Peyer's patch (tissue), 4 donors: Measurements from ENCODE around the gene TRPM6. TPM values are rescaled to one million over a fixed set of nuclear protein-coding genes. Genes with fewer than 3 reads are reported as not detected.

Source experiments
- DNase-seq, 3 donors: peaks; one replicate each; pipeline ENCODE4 v3.0.0-alpha.2; 2017 to 2019
- H3K27ac ChIP-seq, 4 donors: fragments of 200-600 bp; sonication (generic); one replicate each; pipeline ENCODE4 v1.5.1; 2016 to 2019
- H3K27me3 ChIP-seq, 2 donors: fragments of 200-600 bp; sonication (generic); one replicate each; pipeline ENCODE4 v1.5.1; 2019
- H3K36me3 ChIP-seq, 3 donors: fragments of 200-600 bp; sonication (generic); one replicate each; pipeline ENCODE4 v1.5.1; 2016 to 2019
- H3K4me1 ChIP-seq, 4 donors: fragments of 200-600 bp; sonication (generic); one replicate each; pipeline ENCODE4 v1.5.1; 2016 to 2019
- H3K4me3 ChIP-seq, 4 donors: fragments of 200-600 bp; sonication (generic); 1 replicate in 3 of 4; 2 replicates in 1 of 4; pipeline ENCODE4 v1.5.1; 2016 to 2019; ENCODE audit warnings: mild to moderate bottlenecking in 1 of 4
- H3K9me3 ChIP-seq, 4 donors: fragments of 200-600 bp; sonication (generic); one replicate each; pipeline ENCODE4 v1.5.1; 2016 to 2019; ENCODE audit warnings: mild to moderate bottlenecking in 1 of 4
- POLR2A ChIP-seq, 2 donors: fragments of 450-650 bp; IDR thresholded peaks; one replicate each; pipeline ENCODE4 v1.5.1; 2017; ENCODE audit warnings: antibody characterized with exemption in 2 of 2, mild to moderate bottlenecking in 2 of 2, moderate library complexity in 2 of 2
- total RNA-seq, 4 donors: library from RNA; depleted of rRNA; stranded (reverse); fragments of >200 nt; gene quantifications; one replicate each; pipeline ENCODE4 v1.1.0, GENCODE V29; 2016
- TF ChIP-seq, protein P1 (sequence below), 6 experiments: fragments of 450-650 bp in 4 of 6; fragments of 200-600 bp in 2 of 6; sonication (generic) in 1 of 6; IDR thresholded peaks; one replicate each; pipeline ENCODE4 v1.5.1; 2017 to 2019; ENCODE audit warnings: antibody characterized with exemption in 6 of 6, mild to moderate bottlenecking in 3 of 6, moderate library complexity in 1 of 6

TRPM6 gene
- total RNA-seq, 4 donors from 2014 or later = 3.3 to 25.1 (median 16.2) TPM

DNA sequence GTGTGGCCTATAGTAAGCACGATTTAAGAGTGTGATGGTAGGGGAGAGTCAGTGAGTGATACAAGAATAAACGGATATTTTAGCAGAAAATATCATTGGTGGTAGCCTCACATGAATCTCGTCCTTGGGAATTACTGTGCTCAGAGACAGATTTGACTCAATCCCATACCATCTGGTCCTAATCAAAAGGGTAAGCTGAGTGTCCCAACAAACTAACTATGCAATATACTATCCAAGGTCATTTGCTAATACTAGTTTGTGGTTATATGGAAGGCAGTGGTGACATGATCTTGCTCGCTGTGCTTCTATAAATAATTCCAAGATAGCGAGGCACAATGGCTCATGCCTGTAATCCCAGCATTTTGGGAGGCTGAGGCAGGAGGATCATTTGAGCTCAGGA lies 103.2 kb downstream of the TRPM6 start:
- TF ChIP-seq POLR2A (IDR thresholded peaks at IDR 0.05) = no peak
- TF ChIP-seq, protein P1, sequence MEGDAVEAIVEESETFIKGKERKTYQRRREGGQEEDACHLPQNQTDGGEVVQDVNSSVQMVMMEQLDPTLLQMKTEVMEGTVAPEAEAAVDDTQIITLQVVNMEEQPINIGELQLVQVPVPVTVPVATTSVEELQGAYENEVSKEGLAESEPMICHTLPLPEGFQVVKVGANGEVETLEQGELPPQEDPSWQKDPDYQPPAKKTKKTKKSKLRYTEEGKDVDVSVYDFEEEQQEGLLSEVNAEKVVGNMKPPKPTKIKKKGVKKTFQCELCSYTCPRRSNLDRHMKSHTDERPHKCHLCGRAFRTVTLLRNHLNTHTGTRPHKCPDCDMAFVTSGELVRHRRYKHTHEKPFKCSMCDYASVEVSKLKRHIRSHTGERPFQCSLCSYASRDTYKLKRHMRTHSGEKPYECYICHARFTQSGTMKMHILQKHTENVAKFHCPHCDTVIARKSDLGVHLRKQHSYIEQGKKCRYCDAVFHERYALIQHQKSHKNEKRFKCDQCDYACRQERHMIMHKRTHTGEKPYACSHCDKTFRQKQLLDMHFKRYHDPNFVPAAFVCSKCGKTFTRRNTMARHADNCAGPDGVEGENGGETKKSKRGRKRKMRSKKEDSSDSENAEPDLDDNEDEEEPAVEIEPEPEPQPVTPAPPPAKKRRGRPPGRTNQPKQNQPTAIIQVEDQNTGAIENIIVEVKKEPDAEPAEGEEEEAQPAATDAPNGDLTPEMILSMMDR (IDR thresholded peaks at IDR 0.05) = no peak

DNA sequence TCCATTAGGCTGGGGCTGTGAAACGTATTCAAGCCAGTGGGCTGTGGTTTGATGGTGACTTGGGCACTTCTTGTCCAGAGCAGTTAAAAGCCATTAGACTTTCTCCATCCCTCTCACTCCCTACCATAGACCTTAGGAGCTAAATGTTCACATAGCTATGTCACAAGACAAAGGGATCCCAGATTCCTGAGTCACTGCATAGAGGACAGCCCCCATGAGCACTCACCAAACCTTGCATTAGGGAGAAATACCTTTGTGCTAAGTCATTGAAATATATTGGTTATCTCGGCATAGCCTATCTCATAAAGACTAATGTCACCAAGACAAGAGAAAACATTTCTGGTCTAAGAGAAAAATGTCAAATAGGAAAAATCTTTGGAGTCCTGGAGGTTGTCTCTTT lies 104.3 kb downstream of the TRPM6 start:
- TF ChIP-seq POLR2A (IDR thresholded peaks at IDR 0.05) = no peak
- TF ChIP-seq, protein P1 (IDR thresholded peaks at IDR 0.05) = no peak
- DNase-seq = no peak
- H3K36me3 ChIP-seq = no peaks in the 10 kb centered on the region
- no peak overlapping the region for H3K4me3 ChIP-seq
- H3K27me3 ChIP-seq = no peaks in the 10 kb centered on the region
- no peaks in the 10 kb centered on the region for H3K4me1 ChIP-seq
- no peak overlapping the region for H3K27ac ChIP-seq
- H3K9me3 ChIP-seq = no peaks in the 10 kb centered on the region

More for the DNA sequence above, 103.2 kb downstream of the TRPM6 start:
- Histone ChIP-seq H3K4me3 (no peak overlapping the region), H3K4me1 (no peaks in the 10 kb centered on the region), H3K36me3 (no peaks in the 10 kb centered on the region), H3K27me3 (no peaks in the 10 kb centered on the region), H3K9me3 (no peaks in the 10 kb centered on the region), H3K27ac (no peak overlapping the region)
- DNase-seq = no peak

DNA sequence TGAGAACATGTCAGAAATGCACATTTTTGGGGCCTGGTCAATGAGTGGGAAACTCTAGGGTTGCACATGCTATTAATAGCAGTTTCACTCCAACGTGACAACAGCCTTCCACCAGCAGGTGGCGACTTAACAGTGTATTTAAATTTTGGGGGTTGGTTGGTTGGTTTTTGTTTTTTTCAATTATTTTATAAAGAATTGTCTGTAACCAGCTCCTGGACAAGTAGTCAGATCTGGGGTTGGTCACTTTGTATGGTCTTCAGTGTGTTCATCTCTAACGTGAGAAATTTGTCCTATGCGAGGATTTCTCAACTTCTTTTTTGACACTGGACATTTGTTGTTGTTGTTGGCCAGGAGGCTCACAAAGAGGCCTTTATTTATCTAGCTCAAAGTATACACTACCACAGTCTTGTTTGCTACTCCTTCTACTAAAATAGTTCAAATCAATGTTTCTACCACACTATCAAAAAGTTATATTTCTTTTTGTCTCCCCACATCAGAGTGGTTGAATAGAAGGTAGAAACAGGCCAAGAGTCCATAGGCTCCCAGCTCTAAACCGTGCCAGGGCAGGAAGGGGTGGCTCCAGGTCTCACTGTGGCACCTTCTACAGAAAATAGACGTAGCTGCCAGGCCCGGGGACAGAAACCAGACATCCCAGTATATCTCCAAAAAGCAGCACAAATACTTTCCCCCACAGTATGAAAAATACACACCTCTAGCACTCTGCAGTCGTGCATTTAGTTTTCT lies 110.4 kb downstream of the TRPM6 start:
- H3K27ac ChIP-seq = no peak overlapping the region
- no peaks in the 10 kb centered on the region for H3K27me3 ChIP-seq
- no peaks in the 10 kb centered on the region for H3K4me1 ChIP-seq
- no peak for TF ChIP-seq POLR2A (IDR thresholded peaks at IDR 0.05)
- TF ChIP-seq, protein P1 (IDR thresholded peaks at IDR 0.05) = peak; percentile 64 to 87 (median 81)
- no peaks in the 10 kb centered on the region for H3K36me3 ChIP-seq
- DNase-seq = peak; percentile 69 to 86 (median 73)
- no peaks in the 10 kb centered on the region for H3K9me3 ChIP-seq
- no peak overlapping the region for H3K4me3 ChIP-seq

DNA sequence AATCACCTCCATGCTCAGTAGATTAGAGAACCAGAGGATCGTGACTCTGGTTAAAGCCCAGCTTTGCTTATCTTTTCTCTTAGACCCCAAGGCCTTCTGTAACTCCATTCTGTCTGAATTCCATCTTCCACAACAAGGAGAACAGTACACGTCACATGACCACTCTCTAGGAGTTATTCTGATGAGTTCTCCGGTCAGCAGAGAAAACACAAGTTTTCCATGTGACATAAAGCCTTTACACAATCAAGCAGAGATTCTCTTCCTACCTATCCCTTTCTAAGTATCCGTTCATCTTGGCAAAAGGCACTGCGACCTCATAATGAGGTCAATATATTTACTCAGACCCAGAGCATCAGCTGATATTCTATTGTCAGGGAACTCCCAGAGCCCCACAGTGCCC lies 112.3 kb downstream of the TRPM6 start:
- Histone ChIP-seq H3K4me1 (no peaks in the 10 kb centered on the region), H3K9me3 (no peaks in the 10 kb centered on the region), H3K4me3 (no peak overlapping the region), H3K27ac (no peak overlapping the region), H3K36me3 (no peaks in the 10 kb centered on the region), H3K27me3 (no peaks in the 10 kb centered on the region)
- no peak for TF ChIP-seq POLR2A (IDR thresholded peaks at IDR 0.05)
- TF ChIP-seq, protein P1 (IDR thresholded peaks at IDR 0.05) = no peak
- DNase-seq = no peak

DNA sequence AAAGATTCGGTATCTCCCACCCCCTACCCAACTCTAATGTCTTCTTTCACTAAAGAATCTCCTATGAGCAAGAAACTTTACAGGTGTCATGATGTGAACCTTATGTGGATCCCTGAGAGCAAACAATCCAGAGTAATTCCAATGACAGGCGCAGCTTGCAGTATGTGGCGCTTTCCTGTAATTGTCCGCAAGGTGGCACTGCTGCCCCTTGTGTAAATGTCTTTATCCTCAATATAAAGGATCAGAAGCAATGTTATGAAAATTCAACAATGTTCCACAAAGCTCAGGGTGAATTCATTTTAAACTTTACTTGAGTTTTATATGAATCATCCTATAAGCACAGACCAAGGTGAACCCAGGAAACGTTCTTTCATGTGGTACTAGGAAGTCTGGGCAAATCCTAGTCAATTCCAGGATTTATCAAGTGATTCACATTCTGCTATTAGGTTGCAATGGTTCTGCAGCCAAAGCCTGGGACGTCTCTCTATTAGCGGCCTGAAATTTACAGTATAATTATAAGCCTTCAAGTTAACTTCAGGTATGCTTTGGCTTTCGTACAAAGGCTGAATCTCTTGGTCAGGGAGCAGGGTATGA lies 113.7 kb downstream of the TRPM6 start:
- no peaks in the 10 kb centered on the region for H3K9me3 ChIP-seq
- H3K27me3 ChIP-seq = no peaks in the 10 kb centered on the region
- H3K27ac ChIP-seq = no peak overlapping the region
- peak; percentile 67 to 94 (median 79) for DNase-seq
- TF ChIP-seq, protein P1 (IDR thresholded peaks at IDR 0.05) = peak; percentile 48 to 95 (median 87)
- TF ChIP-seq POLR2A (IDR thresholded peaks at IDR 0.05) = no peak
- H3K4me1 ChIP-seq = no peaks in the 10 kb centered on the region
- no peaks in the 10 kb centered on the region for H3K36me3 ChIP-seq
- H3K4me3 ChIP-seq = no peak overlapping the region
